ENCODE results near the gene B3GNT3. TPM values are rescaled to one million over a fixed set of nuclear protein-coding genes. Genes with fewer than 3 reads are reported as not detected.

B3GNT3 gene
- total RNA-seq, 1 donor from 2014 or later = 0.36 TPM

GRCh38 chr19:17848595-17849292, 53.8 kb downstream of the B3GNT3 start:
- Histone ChIP-seq H3K27me3 (ENCODE audit: insufficient read depth, low read length) (no peaks in the 10 kb centered on the region), H3K36me3 (ENCODE audit: insufficient read depth, low read length) (no peaks in the 10 kb centered on the region), H3K9ac (ENCODE audit: low read length) (no peak overlapping the region), H3K79me2 (ENCODE audit: insufficient read depth, low read length) (no peaks in the 10 kb centered on the region), H3K4me2 (ENCODE audit: low read length) (no peak overlapping the region), H4K20me1 (ENCODE audit: insufficient read depth, low read length) (no peaks in the 10 kb centered on the region), H3K9me3 (ENCODE audit: insufficient read depth, low read depth, low read length) (no peaks in the 10 kb centered on the region), H3K27ac (ENCODE audit: low read depth, low read length) (no peak overlapping the region), H3K4me1 (ENCODE audit: insufficient read depth, low read length) (peaks cover 11% of the 10 kb centered on the region), H3K4me3 (ENCODE audit: insufficient read depth, low read depth, low read length) (no peak overlapping the region), H2AFZ (ENCODE audit: low read depth, low read length) (no peak overlapping the region)
- Mint-ChIP-seq H3K4me1 (ENCODE audit: low read depth, unreplicated experiment) (peaks cover 6% of the 10 kb centered on the region), H3K27ac (ENCODE audit: unreplicated experiment) (no peak overlapping the region), H3K9me3 (ENCODE audit: unreplicated experiment) (no peaks in the 10 kb centered on the region), H3K4me3 (ENCODE audit: unreplicated experiment) (no peak overlapping the region), H3K27me3 (ENCODE audit: low read depth, unreplicated experiment) (no peaks in the 10 kb centered on the region), H3K36me3 (ENCODE audit: low read depth, unreplicated experiment) (peaks cover 3% of the 10 kb centered on the region)
- TF ChIP-seq CTCF (IDR thresholded peaks at IDR 0.05; ENCODE audit: insufficient read depth, low read depth, low read length) (no peak), EZH2 (IDR thresholded peaks at IDR 0.05; ENCODE audit: insufficient read depth, low read length) (no peak)
- FAIRE-seq (no peak), DNase-seq (ENCODE audit: low read depth) (no peak)

- Histone ChIP-seq H4K20me1 (ENCODE audit: insufficient read depth, low read length) (no peaks in the 10 kb centered on the region), H3K4me2 (ENCODE audit: low read length) (no peak overlapping the region), H3K27ac (ENCODE audit: low read depth, low read length) (no peak overlapping the region), H3K4me3 (ENCODE audit: insufficient read depth, low read depth, low read length) (no peak overlapping the region), H3K27me3 (ENCODE audit: insufficient read depth, low read length) (no peaks in the 10 kb centered on the region), H3K4me1 (ENCODE audit: insufficient read depth, low read length) (peaks cover 7% of the 10 kb centered on the region), H3K36me3 (ENCODE audit: insufficient read depth, low read length) (no peaks in the 10 kb centered on the region), H3K9me3 (ENCODE audit: insufficient read depth, low read depth, low read length) (no peaks in the 10 kb centered on the region), H3K9ac (ENCODE audit: low read length) (no peak overlapping the region), H2AFZ (ENCODE audit: low read depth, low read length) (no peak overlapping the region), H3K79me2 (ENCODE audit: insufficient read depth, low read length) (no peaks in the 10 kb centered on the region)
- DNase-seq (ENCODE audit: low read depth) (no peak), FAIRE-seq (no peak)
- H3K27ac Mint-ChIP-seq (ENCODE audit: unreplicated experiment) = no peak overlapping the region
- no peak overlapping the region for H3K4me3 Mint-ChIP-seq (ENCODE audit: unreplicated experiment)
- no peaks in the 10 kb centered on the region for H3K9me3 Mint-ChIP-seq (ENCODE audit: unreplicated experiment)
- TF ChIP-seq EZH2 (IDR thresholded peaks at IDR 0.05; ENCODE audit: insufficient read depth, low read length) = no peak
- no peak for TF ChIP-seq CTCF (IDR thresholded peaks at IDR 0.05; ENCODE audit: insufficient read depth, low read depth, low read length)
- H3K27me3 Mint-ChIP-seq (ENCODE audit: low read depth, unreplicated experiment) = peaks cover 5% of the 10 kb centered on the region
- peaks cover 3% of the 10 kb centered on the region for H3K36me3 Mint-ChIP-seq (ENCODE audit: low read depth, unreplicated experiment)
- H3K4me1 Mint-ChIP-seq (ENCODE audit: low read depth, unreplicated experiment) = peaks cover 6% of the 10 kb centered on the region
Observed at GRCh38 chr19:17854061-17854460, 59.1 kb downstream of the B3GNT3 start.

Data from astrocyte (in vitro differentiated cells and primary cell).